HepG2 (cell line): ENCODE results near the gene MED22. TPM values are rescaled to one million over a fixed set of nuclear protein-coding genes. Genes with fewer than 3 reads are reported as not detected.

ENCODE experiments used
- ATF7 ChIP-seq, 2 experiments: fragments of 450-650 bp in 1 of 2; sonication (generic) in 1 of 2; formaldehyde crosslinking in 1 of 2; IDR thresholded peaks; 2 replicates each; pipeline versions ENCODE4 v1.4.0 to v1.6.1; 2016 to 2020; ENCODE audit warnings: antibody characterized with exemption in 1 of 2, mild to moderate bottlenecking in 1 of 2, missing genetic modification reagents in 1 of 2
- BORCS8-MEF2B ChIP-seq: sonication (generic); formaldehyde crosslinking; IDR thresholded peaks from 2 replicates; pipeline ENCODE4 v1.8.0; 2022; ENCODE audit warnings: mild to moderate bottlenecking, missing genetic modification reagents
- HNRNPUL1 ChIP-seq: fragments of 200-400 bp; formaldehyde crosslinking; IDR thresholded peaks from 2 replicates; pipeline ENCODE4 v1.6.1; 2017; ENCODE audit warnings: low read depth, mild to moderate bottlenecking, low read length, moderate library complexity
- KDM1A ChIP-seq: IDR thresholded peaks from 2 replicates; pipeline ENCODE4 v1.6.1; 2016; ENCODE audit warnings: missing compliant biosample characterization
- KDM5B ChIP-seq: sonication (generic); formaldehyde crosslinking; IDR thresholded peaks from 2 replicates; pipeline ENCODE4 v1.4.0; 2020; ENCODE audit warnings: missing genetic modification reagents, mild to moderate bottlenecking, borderline replicate concordance
- MXD4 ChIP-seq: IDR thresholded peaks from 2 replicates; pipeline ENCODE4 v1.6.1; 2016; ENCODE audit warnings: mild to moderate bottlenecking, missing biosample characterization, missing genetic modification reagents
- NFE2L1 ChIP-seq: sonication (generic); formaldehyde crosslinking; IDR thresholded peaks from 2 replicates; pipeline ENCODE4 v1.4.0; 2020; ENCODE audit warnings: missing genetic modification reagents, mild to moderate bottlenecking, borderline replicate concordance
- NRL ChIP-seq: sonication (generic); formaldehyde crosslinking; IDR thresholded peaks from 2 replicates; pipeline ENCODE4 v1.5.0; 2020; ENCODE audit warnings: missing genetic modification reagents, mild to moderate bottlenecking, moderate library complexity, borderline replicate concordance
- PAX8 ChIP-seq: sonication (generic); formaldehyde crosslinking; IDR thresholded peaks from 2 replicates; pipeline ENCODE4 v1.8.0; 2022; ENCODE audit warnings: mild to moderate bottlenecking, missing genetic modification reagents, borderline replicate concordance
- POLR2AphosphoS2 ChIP-seq: IDR thresholded peaks from 2 replicates; pipeline ENCODE4 v1.6.1; 2011; ENCODE audit warnings: low read depth, low read length, improper control_type of control experiment
- SRSF1 ChIP-seq: fragments of 200-400 bp; formaldehyde crosslinking; optimal IDR thresholded peaks from 2 replicates; pipeline ENCODE3; 2017; ENCODE audit warnings: mild to moderate bottlenecking, low read depth, low read length, moderate library complexity
- ZBTB7B ChIP-seq: sonication (generic); formaldehyde crosslinking; IDR thresholded peaks from 2 replicates; pipeline ENCODE4 v1.4.0; 2020; ENCODE audit warnings: missing genetic modification reagents
- polyA plus RNA-seq, 8 experiments: library from polyadenylated mRNA; depleted of rRNA in 3 of 8; stranded (reverse) in 7 of 8; unstranded in 1 of 8; fragments of >200 nt; fragmentation: Illumina TruSeq in 4 of 8; extraction: Trizol in 4 of 8; gene quantifications; 2 replicates each; pipeline versions ENCODE4 v1.2.1 to v1.2.3, GENCODE V29; 2011 to 2016; ENCODE audit warnings: low read depth in 4 of 8, missing spikeins in 1 of 8, mixed read lengths in 1 of 8; ENCODE audit not compliant: insufficient read depth in 1 of 8
- total RNA-seq, 5 experiments: library from RNA; depleted of rRNA; stranded (reverse); fragments of >200 nt; fragmentation: Illumina TruSeq; extraction: Trizol; gene quantifications; 2 replicates each; pipeline ENCODE4 v1.2.3, GENCODE V29; 2016; ENCODE audit warnings: low read depth in 1 of 5
- TF ChIP-seq, protein P1 (sequence below): IDR thresholded peaks from 2 replicates; pipeline ENCODE4 v1.4.0; 2020; ENCODE audit warnings: mild to moderate bottlenecking, missing genetic modification reagents
- TF ChIP-seq, protein P2 (sequence below): sonication (generic); formaldehyde crosslinking; IDR thresholded peaks from 2 replicates; pipeline ENCODE4 v1.4.0; 2020; ENCODE audit warnings: mild to moderate bottlenecking, missing genetic modification reagents
- TF ChIP-seq, protein P3 (sequence below): fragments of 450-650 bp; IDR thresholded peaks from 2 replicates; pipeline ENCODE4 v1.6.1; 2016
- TF ChIP-seq, protein P4 (sequence below): sonication (generic); formaldehyde crosslinking; IDR thresholded peaks from 2 replicates; pipeline ENCODE4 v1.5.0; 2020; ENCODE audit warnings: mild to moderate bottlenecking, missing genetic modification reagents, moderate library complexity

The MED22 gene
- total and polyA plus RNA-seq, 2 of the 13 experiments (the other 11 are each of a cell fraction or from before 2014, with no cell fraction given), result 15.8 to 22.1 TPM

DNA sequence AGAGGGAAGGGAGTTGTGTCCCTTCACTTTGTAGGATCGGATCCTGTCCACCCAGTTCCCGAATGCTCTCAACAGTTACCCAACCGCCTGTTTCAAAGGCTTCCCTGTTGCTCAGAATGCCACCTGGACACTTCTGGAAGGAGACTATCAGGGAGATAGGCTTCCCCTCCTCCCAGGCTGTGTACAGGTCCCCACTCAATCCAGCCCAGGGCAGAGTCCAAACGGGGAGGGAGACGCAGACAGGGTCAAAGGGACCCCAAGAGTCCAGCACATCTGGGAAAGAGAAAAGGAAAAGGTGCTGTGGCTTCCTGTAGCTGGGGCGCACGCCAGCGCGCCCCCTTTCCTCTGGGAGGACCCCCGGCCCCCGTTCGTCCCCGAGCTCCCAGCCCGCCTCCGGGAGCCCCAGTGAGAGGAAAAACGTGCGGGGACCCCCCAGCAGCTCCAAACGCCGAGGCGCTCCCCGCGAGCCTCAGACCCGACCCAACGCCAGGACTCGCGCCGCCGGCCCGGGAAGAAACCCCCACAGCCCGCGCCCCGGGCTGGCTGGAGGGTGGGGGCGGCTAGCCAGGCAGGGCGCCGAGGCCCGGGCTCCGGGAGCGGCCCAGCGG, 27.3 kb upstream of the MED22 start (continued):
- no peak for TF ChIP-seq POLR2AphosphoS2
- no peak for TF ChIP-seq PAX8 (CRISPR knock-in tag)
- TF ChIP-seq KDM1A (CRISPR knock-in tag), result no peak
- no peak for TF ChIP-seq NRL (CRISPR knock-in tag)
- TF ChIP-seq, protein P1, sequence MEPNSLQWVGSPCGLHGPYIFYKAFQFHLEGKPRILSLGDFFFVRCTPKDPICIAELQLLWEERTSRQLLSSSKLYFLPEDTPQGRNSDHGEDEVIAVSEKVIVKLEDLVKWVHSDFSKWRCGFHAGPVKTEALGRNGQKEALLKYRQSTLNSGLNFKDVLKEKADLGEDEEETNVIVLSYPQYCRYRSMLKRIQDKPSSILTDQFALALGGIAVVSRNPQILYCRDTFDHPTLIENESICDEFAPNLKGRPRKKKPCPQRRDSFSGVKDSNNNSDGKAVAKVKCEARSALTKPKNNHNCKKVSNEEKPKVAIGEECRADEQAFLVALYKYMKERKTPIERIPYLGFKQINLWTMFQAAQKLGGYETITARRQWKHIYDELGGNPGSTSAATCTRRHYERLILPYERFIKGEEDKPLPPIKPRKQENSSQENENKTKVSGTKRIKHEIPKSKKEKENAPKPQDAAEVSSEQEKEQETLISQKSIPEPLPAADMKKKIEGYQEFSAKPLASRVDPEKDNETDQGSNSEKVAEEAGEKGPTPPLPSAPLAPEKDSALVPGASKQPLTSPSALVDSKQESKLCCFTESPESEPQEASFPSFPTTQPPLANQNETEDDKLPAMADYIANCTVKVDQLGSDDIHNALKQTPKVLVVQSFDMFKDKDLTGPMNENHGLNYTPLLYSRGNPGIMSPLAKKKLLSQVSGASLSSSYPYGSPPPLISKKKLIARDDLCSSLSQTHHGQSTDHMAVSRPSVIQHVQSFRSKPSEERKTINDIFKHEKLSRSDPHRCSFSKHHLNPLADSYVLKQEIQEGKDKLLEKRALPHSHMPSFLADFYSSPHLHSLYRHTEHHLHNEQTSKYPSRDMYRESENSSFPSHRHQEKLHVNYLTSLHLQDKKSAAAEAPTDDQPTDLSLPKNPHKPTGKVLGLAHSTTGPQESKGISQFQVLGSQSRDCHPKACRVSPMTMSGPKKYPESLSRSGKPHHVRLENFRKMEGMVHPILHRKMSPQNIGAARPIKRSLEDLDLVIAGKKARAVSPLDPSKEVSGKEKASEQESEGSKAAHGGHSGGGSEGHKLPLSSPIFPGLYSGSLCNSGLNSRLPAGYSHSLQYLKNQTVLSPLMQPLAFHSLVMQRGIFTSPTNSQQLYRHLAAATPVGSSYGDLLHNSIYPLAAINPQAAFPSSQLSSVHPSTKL (CRISPR knock-in tag), result no peak; the same call in 1 of the 2 replicates
- TF ChIP-seq, protein P2, sequence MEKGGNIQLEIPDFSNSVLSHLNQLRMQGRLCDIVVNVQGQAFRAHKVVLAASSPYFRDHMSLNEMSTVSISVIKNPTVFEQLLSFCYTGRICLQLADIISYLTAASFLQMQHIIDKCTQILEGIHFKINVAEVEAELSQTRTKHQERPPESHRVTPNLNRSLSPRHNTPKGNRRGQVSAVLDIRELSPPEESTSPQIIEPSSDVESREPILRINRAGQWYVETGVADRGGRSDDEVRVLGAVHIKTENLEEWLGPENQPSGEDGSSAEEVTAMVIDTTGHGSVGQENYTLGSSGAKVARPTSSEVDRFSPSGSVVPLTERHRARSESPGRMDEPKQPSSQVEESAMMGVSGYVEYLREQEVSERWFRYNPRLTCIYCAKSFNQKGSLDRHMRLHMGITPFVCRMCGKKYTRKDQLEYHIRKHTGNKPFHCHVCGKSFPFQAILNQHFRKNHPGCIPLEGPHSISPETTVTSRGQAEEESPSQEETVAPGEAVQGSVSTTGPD (CRISPR knock-in tag), result no peak
- TF ChIP-seq, protein P3, sequence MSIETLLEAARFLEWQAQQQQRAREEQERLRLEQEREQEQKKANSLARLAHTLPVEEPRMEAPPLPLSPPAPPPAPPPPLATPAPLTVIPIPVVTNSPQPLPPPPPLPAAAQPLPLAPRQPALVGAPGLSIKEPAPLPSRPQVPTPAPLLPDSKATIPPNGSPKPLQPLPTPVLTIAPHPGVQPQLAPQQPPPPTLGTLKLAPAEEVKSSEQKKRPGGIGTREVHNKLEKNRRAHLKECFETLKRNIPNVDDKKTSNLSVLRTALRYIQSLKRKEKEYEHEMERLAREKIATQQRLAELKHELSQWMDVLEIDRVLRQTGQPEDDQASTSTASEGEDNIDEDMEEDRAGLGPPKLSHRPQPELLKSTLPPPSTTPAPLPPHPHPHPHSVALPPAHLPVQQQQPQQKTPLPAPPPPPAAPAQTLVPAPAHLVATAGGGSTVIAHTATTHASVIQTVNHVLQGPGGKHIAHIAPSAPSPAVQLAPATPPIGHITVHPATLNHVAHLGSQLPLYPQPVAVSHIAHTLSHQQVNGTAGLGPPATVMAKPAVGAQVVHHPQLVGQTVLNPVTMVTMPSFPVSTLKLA, result no peak
- TF ChIP-seq BORCS8-MEF2B (CRISPR knock-in tag), result peak; percentile 69
- TF ChIP-seq MXD4 (CRISPR knock-in tag), result no peak
- no peak for TF ChIP-seq NFE2L1 (CRISPR knock-in tag)
- TF ChIP-seq HNRNPUL1, result no peak
- TF ChIP-seq, protein P4, sequence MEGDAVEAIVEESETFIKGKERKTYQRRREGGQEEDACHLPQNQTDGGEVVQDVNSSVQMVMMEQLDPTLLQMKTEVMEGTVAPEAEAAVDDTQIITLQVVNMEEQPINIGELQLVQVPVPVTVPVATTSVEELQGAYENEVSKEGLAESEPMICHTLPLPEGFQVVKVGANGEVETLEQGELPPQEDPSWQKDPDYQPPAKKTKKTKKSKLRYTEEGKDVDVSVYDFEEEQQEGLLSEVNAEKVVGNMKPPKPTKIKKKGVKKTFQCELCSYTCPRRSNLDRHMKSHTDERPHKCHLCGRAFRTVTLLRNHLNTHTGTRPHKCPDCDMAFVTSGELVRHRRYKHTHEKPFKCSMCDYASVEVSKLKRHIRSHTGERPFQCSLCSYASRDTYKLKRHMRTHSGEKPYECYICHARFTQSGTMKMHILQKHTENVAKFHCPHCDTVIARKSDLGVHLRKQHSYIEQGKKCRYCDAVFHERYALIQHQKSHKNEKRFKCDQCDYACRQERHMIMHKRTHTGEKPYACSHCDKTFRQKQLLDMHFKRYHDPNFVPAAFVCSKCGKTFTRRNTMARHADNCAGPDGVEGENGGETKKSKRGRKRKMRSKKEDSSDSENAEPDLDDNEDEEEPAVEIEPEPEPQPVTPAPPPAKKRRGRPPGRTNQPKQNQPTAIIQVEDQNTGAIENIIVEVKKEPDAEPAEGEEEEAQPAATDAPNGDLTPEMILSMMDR, result peak; percentile 59
- no peak for TF ChIP-seq SRSF1
- no peak for TF ChIP-seq KDM5B (CRISPR knock-in tag)
- TF ChIP-seq ATF7 (IDR thresholded peaks at IDR 0.05), result no peak
- TF ChIP-seq ATF7 (CRISPR knock-in tag; IDR thresholded peaks at IDR 0.05), result no peak
- peak; percentile 69; the same call in 1 of the 2 replicates for TF ChIP-seq ZBTB7B (CRISPR knock-in tag)
